HG03558 (cell line): Measurements from ENCODE around the gene E2F3.

ENCODE experiments used
- ATAC-seq: cut with Tn5 transposase; IDR thresholded peaks from one replicate; pipeline ENCODE4 v1.9.1; 2021; ENCODE audit warnings: moderate number of reproducible peaks; ENCODE audit not compliant: unreplicated experiment; ENCODE audit errors: extremely low read depth

Gene E2F3

DNA sequence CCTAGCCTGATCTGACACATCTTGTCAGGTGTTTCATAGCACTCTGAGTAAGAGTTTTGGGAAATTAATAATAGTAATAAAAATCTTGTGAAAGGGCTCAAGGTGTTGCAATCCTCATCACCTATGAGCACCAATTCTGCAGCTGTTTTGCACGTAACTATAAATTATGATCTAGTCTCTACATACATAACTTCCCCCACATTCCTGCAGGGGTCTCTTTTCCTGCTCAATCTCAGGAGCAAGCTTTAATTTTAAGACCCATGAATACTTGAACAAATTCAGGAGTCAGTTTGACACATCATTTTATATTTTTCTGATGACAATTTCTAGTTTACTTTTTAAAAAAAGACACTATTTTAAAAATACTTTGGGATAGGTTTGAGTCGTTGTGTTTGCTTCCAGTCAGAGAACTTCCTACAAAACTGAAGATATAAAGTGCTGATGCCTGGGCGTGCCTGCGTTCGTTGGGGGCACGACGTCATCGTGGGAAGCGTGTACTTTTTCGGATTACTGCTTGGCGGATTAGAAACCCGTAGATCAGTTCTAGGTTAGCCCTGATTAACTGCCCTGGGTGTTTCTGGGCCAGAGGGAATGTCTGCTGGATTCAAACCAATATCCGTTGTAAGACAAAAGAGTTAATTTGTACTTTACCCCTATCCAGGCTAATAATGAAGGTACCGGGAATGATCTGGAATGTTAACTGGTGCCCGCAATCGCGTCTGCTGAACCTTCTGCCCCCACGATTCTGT is 1.0 kb upstream of the E2F3 start:
- ATAC-seq = no peak

DNA sequence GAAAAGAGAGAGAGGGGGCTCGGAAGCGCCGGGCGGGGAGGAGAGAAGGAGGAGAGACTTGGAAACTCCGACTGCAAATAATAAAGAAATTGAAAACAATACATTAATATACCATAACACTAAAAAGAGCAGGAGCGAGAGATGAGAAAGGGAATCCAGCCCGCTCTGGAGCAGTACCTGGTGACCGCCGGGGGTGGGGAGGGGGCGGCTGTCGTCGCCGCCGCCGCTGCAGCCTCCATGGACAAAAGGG is 338 bp downstream of the E2F3 start:
- ATAC-seq = no peak

DNA sequence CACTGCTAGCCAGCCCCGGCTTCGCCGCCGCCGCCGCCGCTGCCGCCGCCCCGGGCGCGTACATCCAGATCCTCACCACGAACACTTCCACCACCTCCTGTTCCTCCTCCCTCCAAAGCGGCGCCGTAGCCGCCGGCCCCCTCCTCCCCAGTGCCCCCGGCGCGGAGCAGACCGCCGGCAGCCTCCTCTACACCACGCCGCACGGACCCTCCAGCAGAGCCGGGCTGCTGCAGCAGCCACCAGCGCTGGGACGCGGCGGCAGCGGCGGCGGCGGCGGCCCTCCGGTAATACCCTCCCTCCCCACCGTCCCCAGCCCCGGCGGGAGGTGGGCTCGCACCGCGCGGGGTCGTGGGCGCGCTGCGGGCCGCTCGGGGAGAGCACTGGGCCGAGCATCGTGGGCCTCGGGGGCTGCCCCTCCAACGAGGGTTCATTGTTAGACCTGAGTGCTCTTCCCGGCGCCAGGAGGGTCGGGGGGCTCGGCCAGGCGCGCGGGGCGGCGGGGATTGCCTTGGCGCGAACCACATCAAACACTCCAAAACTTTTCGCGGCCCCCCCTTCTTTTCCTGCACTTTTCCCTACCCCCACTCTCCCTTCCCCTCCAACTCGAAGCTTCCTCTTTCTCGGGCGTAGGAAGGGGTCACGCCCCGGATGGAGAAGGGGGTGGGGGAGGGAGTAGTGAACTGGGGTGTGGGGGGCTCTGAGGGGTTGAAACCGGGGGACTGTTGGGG is 827 bp downstream of the E2F3 start:
- ATAC-seq = no peak

DNA sequence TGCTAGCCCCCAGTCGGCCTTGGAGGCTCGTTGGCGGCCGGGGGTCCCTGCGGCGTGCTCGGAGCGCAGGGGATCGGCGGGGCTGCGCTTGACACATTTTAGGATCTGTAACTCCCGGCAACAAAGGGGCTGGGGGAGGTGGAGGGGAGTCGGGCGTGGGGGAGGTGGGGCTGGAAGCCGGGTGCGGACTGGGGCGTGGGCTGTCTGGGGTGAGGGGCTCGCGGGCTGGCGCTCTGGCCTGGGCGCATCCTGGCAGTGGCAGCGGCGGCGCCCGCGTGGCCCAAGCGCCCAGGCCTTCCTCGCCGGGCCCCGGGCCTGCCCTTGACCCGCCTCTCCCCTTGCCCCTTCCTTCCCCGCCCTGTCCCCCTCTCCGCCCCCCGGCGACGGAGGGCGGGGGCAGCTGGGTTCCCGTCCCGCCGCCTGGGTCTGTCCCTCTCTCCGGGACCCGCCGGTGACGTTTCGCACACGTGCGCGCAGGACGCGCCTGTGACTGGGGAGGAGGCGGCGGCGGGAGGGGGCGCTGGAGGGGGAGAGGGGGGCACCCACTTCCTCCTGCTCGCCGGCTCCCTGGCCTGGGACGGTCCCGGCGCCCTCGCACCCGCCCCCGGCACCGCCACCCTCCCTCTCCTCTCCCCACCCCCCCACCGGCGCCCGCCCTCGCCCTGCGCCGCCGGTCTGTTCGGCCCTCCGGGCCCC is 1.5 kb downstream of the E2F3 start:
- peak; percentile 26 for ATAC-seq

DNA sequence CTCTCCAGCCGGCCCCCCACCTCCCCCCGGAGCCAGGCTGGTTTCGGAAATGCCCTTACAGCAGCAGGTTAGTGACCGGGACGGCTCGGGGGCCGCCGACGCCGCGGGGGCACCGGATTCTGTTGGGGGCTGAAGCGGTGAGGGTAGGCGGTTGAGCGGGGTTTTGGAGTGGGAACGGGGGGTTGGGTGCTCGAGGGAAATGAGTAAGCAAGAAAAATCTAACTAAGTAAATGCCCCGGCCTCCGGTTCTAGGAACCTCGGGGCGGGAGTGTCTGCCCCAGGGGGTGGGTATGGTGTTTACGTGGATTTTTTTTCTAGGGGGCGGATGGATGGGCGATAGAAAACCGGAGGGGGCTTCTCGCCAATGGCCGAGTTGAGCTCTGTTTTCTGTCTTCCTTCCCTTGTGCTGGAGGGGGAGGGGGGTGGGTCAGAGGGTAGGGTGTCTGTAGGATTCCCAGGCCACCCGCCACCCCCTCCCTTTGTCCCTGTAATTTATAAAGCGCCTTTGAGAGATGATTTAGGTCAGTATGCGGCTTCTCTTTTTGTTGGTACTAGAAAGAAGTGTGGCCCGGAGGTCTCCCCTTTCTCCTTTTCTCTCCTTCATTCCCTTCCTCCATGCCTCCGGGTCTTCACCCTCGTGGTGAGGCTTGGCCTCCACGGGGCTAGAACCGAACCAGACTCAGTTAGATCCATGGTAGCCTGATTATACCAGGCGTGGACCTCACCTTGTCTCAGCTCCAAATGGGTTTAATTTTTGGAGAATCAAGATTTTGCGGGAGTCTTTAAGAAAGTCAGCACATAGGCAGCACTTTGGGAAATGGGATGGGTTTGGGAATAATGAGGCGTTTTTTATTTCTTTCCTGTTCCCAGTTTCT is 2.3 kb downstream of the E2F3 start:
- no peak for ATAC-seq

DNA sequence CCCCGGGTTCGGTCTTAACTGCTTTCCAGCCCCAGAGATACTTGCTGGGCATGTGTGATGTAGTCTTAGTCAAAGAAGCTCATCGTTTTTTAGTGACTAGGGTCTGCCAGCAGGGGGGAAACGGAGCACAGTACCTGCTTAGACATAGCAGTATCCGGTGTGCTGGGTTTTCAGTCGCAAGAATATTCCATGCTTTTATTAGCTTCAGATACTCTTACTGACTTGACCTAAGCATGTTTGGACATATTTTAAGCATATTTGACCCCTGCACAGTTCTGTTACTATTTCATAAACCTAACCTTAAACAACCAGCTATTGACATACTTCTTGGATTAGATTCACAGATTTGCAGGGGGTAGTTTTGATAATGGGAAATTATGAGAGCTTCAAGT is 3.0 kb downstream of the E2F3 start:
- ATAC-seq = peak; percentile 23

DNA sequence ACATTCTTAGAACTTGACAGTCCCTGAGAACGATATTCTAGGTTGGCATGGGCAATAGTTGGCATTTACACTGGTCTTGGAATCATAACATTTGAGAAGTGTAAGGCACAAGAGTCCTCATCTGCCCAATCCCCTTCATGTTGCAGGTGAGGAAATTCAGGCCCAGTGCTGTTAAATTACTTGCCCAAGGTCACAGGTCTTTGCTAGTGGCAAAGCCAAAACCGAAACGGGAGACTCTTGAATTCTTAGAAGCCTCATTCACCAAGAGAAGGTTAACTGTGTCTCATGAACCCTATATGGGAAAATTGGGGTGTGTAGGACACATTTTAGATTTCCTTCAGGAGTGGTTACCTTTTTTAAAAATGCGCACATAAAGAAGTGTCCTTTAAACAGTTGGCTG is 7.2 kb downstream of the E2F3 start:
- ATAC-seq = no peak

DNA sequence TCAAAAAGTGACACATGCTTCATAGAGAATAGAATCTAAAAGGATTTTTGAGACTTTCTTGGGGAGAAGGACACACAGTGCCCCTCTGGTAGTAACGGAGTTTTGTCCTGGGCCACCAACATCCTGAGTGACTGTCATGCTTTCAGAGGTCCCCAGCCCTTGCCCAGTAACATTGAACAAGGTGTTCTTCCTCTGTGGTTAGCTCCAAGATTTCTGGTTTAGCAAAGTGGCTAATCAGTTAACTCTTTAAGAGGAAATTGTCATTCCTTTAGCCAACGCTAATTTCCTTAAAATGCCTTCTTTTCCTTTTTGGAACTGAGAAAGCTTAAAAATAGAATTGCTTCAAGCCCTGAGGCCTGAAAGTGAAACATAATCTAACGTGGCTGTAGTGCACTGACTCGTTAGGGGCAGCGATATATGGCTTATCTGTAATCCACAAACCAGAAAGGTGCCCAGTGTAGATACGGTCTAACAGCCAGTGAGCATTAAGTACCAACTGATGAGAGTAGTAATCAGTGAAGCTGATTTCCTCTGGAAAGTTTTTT is 7.8 kb downstream of the E2F3 start:
- peak; percentile 91 for ATAC-seq

DNA sequence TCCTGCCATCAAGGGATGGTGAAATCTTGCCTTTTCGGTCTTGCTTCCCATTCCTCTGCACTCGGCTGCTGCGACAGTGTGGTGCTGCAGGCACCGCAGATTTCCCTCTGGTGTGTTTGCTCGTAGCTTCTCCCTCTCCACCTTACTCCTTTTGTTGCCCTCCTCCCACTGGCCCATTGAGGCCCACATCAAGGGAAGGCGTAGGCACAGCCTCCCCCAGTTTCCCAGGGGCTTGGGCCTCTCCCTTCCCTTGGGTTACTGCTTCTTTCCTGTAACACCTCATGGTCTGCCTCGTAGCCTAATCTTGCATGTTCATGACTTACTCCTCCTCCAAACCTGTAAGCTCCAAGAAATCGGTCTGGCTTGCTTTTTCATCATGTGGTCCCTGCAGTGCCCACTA is 9.9 kb downstream of the E2F3 start:
- ATAC-seq = no peak

DNA sequence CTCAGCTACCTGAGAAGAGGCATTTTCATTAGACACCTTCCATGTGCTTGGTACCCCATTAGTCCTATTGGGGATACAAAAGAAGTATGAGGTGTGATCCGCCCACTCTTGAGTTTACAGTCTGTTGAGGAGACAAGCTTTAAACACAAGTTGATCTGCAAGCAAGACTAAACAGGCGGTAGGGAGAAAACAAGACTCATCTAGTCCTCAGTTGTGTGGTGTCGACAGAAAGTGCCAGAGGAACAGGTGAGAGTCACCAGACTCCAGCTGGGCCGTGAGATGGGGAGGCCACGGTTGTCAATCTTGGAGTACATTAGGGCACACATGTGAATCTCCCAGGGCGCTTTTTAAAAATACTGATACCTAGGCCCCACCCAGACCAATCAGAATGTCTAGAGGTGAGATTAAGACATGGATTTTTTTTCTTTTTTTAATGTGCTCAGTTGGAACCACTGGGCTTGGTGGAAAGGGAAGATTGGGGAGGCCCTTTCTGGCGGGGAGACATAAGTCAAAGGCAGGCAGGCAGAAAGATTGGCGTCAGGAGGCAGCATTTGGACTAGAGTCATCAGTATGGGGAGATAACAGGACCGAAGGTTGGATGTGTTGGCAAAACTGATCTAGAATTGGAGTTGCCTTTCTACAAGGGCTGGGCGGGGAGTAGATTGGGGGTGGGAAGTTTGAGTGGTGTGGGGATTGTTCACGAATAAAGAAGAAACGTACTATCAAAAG is 10.4 kb downstream of the E2F3 start:
- no peak for ATAC-seq

DNA sequence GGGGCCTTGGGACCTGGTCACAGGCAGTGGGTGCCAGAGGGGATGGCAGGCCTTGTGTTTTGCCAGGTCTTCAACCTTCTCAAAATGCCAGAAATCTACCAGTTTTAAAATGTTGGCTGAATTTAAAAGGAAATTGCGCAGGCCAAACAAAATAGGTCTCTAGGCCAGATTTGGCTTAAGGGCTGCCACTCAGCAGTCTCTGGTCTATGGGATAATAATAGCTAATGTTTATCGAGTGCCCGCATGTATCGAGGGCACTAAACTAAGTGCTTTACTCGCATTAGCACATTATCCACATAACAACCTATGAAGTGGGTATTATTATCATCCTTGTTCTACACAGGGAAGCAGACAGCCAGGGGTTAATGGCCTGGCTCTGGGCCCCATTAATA is 11.0 kb downstream of the E2F3 start:
- ATAC-seq = no peak

DNA sequence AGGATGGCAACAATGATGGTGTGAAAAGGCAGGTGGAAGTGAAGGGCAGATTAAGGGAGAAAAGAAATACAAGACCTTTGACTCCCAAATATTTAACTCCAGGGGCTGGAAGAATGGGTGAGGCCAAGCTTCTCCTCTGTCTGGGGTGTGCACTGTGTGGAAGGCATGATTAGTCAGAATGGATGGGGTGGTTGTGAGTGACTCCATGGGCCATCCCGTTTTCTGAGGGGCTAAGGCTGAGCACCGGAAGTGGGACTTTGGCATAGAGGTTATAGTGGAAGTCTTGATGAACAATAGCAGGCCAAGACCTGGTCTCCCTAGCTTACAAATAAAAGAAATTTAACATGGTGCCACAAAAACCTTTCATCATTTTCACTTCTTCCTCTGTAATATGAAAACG is 12.1 kb downstream of the E2F3 start:
- ATAC-seq = no peak

DNA sequence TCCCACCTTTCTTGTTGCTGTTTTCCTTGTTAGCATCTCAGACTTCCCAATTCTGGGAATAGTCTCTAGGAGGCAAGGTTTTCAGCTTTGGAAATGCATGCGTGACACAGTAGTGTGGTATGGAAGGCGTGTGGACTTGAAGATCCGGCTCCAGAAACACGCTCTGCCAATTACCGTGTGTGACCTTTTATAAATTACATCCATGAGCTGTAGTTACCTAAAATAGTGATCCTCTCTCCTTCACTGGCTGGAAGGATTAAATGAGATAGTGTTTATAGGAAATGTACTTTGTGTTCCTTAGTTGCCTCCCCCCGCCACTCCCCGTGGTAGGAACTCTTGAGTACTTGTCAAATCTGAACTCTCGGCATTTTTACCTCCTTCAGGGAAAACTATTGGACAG is 13.0 kb downstream of the E2F3 start:
- ATAC-seq = no peak

DNA sequence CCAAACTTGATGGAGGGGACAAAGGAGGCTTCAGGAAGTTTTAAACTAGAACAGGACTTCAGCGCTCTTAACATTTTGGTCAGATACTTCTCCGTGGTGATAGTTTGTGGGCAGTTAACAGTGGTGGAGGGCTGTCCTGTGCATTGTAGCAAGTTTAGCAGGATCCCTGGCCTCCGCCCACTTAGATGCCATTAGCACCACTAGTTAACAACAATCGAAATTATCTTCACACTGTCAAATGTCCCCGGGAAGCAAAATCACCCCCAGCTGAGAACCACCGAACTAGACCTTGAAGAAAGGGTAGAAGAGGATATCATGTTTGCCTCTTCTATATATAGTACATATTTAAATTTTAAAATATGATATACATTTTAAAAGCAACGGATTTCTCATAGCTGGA is 13.6 kb downstream of the E2F3 start:
- no peak for ATAC-seq

DNA sequence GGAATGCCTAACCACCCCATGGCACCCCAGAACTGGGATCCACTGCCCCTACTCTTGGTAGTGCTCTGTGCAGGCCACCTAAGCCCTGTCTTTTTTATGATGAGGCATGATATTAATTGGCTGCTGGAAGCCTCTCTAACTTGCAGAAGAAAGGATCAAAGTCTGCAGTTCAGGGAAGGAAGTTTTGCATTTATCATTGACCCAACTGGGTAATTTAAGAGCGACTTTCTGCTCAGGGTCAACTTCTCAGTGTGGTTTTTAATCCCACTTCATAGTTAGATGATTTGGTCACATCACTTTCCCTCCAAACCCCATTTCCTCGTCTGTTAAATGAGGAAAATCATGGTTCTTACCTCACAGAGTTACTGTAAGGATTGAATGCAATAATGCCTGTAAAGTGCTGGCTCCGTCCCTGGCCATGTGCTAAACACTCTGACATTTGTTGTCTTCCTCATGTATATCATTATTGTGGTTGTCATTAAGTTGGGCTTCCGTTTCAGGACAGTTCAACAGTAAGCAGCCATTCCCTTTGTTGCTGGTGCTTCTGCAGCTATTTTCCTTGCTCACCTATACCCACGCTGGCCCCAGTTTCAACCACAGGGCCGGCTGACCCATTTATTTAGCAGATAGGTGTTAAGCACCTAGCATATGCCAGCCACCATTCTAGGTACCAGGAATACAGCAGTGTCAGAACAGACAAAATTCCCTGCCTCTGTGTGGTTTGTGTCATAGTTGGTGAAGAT is 14.2 kb downstream of the E2F3 start:
- ATAC-seq = no peak

DNA sequence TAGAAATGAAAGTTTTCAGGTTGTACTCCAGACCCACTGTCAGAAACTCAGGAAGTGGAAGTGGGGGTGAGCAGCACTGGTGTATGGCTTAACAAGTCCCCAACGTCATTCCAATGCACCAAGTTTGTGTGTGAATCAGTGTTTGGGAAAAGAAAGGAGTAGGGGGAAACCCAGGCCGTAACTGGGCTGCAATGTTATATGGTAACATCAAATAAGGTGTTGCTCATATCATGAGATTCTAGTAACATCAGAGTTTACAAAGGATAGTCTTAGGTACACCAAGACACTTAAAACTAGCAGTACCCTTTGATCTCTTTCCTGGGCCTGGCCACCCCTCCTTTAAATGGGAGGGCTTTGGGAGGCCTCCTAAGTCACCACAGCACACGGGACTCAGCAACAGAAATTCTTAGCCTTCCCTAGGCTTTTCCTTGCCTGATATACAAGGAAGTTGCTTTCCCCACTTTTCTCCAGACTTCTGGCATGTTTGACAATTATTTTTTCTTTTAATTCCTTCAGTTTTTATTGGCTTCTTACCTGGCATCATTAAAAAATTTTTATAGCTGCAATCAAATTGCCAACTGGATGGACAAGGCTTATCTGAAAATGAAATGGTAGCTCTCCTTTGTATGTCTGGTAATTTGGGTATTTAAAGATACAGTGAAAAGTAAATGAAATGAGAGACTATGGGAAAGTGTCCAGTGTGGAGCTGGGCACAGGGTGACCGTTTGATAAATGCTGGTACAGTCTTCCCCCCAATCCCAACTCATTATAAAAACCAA is 15.1 kb downstream of the E2F3 start:
- ATAC-seq = no peak

DNA sequence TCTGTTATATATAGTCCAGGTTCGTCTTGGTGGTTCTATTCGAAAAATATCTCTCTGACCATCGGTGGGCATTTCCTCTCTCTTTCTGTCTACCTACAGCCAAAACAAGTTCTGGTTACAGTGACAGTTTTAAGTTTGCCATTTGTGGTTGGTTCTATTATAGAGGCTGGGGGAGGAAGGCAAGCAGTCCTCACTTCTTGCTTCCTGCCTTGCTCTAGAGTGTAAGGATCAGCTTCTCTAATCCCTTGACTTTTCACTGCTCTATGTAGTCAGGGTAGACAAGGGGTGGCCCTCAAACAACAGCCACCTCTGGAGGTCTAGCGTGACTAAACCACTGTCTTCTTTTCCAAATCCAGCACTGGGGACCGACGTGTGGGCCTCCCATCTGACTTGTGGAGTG is 16.1 kb downstream of the E2F3 start:
- ATAC-seq = no peak
